ENCODE results near the gene LARGE2. TPM values are rescaled to one million over a fixed set of nuclear protein-coding genes. Genes with fewer than 3 reads are reported as not detected.

The LARGE2 gene
- total and polyA plus RNA-seq, 2 of the 13 experiments (the other 11 are each of a cell fraction or from before 2014, with no cell fraction given), result 8.5 to 21.6 TPM

DNA sequence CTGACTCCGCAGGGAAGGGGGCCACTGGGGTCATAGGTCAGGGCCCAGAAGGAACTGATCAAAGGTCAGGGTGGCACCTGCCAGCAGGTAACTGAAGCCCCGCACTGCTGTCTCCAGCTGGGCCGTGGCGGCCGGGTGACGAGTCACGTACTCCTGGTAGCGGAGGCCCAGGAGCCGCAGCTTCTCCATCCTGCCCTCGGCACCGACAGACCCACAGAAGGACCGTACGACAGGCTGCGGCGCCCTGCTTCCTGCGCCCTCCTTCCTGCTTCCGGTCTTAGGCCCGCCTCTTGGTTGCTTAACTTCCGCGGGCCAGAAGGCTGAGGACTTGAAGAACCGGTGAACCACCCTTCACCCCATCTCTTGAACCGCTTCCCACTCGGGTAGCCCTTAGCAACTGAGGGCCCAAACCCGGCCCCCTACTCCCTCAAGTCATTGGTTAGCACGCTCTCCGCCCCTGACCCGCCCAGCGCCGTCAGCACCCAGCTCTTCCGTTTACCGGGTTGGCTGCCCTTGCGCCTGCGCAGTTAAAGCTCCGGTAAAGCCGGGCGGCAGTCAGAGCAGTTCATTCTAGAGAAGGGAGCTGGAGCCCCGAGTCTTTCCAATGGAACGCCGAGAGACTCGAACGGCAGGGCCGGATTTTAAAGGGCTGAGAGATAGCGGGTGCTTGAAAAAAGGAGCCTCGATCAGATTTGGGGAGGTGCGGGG lies 4.7 kb upstream of the LARGE2 start, which contains the start of gene PEX16 (continued):
- TF ChIP-seq, protein P1, sequence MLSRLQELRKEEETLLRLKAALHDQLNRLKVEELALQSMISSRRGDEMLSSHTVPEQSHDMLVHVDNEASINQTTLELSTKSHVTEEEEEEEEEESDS (CRISPR knock-in tag; IDR thresholded peaks at IDR 0.05; ENCODE audit: borderline replicate concordance), result 0 out of 2 replicates have a peak, but pooled peaks have one; percentile 63
- peak; percentile 78; the same call in 1 of the 2 replicates for TF ChIP-seq ZNF747 (CRISPR knock-in tag; IDR thresholded peaks at IDR 0.05; ENCODE audit: borderline replicate concordance)
- TF ChIP-seq, protein P2, sequence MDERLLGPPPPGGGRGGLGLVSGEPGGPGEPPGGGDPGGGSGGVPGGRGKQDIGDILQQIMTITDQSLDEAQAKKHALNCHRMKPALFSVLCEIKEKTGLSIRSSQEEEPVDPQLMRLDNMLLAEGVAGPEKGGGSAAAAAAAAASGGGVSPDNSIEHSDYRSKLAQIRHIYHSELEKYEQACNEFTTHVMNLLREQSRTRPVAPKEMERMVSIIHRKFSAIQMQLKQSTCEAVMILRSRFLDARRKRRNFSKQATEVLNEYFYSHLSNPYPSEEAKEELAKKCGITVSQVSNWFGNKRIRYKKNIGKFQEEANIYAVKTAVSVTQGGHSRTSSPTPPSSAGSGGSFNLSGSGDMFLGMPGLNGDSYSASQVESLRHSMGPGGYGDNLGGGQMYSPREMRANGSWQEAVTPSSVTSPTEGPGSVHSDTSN (CRISPR knock-in tag; IDR thresholded peaks at IDR 0.05), result no peak
- TF ChIP-seq KDM5A (IDR thresholded peaks at IDR 0.05; ENCODE audit: borderline replicate concordance, low read length), result peak; percentile 81; the same call in 1 of the 2 replicates
- TF ChIP-seq CREB1 (IDR thresholded peaks at IDR 0.05), result 0 out of 2 replicates have a peak, but pooled peaks have one; percentile 46
- peak; percentile 71 for TF ChIP-seq CREB1 (CRISPR knock-in tag; IDR thresholded peaks at IDR 0.05)
- TF ChIP-seq NFYB (CRISPR knock-in tag; IDR thresholded peaks at IDR 0.05), result peak; percentile 70
- no peak for TF ChIP-seq SALL2 (CRISPR knock-in tag; IDR thresholded peaks at IDR 0.05)
- TF ChIP-seq ZNF136 (CRISPR knock-in tag; IDR thresholded peaks at IDR 0.05; ENCODE audit: low read depth), result 0 out of 2 replicates have a peak, but pooled peaks have one; percentile 16
- TF ChIP-seq SRSF9 (IDR thresholded peaks at IDR 0.05; ENCODE audit: borderline replicate concordance, insufficient read depth, low read depth, low read length, poor library complexity, severe bottlenecking), result no peak
- TF ChIP-seq POLR2A (IDR thresholded peaks at IDR 0.05; ENCODE audit: insufficient read depth in 1 of 2, low read depth in 2 of 2, low read length in 2 of 2), result peak; percentile 77 to 81
- TF ChIP-seq GABPB1 (CRISPR knock-in tag; IDR thresholded peaks at IDR 0.05), result peak; percentile 98
- TF ChIP-seq TARDBP (CRISPR knock-in tag; IDR thresholded peaks at IDR 0.05), result 0 out of 2 replicates have a peak, but pooled peaks have one; percentile 64
- TF ChIP-seq, protein P3, sequence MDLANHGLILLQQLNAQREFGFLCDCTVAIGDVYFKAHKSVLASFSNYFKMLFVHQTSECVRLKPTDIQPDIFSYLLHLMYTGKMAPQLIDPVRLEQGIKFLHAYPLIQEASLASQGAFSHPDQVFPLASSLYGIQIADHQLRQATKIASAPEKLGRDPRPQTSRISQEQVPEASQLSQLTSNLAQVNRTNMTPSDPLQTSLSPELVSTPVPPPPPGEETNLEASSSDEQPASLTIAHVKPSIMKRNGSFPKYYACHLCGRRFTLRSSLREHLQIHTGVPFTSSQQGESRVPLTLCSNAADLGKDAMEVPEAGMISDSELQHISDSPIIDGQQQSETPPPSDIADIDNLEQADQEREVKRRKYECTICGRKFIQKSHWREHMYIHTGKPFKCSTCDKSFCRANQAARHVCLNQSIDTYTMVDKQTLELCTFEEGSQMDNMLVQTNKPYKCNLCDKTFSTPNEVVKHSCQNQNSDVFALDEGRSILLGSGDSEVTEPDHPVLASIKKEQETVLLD (CRISPR knock-in tag; IDR thresholded peaks at IDR 0.05; ENCODE audit: low read depth), result peak; percentile 86
- TF ChIP-seq ZBTB42 (CRISPR knock-in tag; IDR thresholded peaks at IDR 0.05), result 0 out of 2 replicates have a peak, but pooled peaks have one; percentile 28
- TF ChIP-seq, protein P4, sequence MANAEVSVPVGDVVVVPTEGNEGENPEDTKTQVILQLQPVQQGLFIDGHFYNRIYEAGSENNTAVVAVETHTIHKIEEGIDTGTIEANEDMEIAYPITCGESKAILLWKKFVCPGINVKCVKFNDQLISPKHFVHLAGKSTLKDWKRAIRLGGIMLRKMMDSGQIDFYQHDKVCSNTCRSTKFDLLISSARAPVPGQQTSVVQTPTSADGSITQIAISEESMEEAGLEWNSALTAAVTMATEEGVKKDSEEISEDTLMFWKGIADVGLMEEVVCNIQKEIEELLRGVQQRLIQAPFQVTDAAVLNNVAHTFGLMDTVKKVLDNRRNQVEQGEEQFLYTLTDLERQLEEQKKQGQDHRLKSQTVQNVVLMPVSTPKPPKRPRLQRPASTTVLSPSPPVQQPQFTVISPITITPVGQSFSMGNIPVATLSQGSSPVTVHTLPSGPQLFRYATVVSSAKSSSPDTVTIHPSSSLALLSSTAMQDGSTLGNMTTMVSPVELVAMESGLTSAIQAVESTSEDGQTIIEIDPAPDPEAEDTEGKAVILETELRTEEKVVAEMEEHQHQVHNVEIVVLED (CRISPR knock-in tag; IDR thresholded peaks at IDR 0.05; ENCODE audit: borderline replicate concordance), result peak; percentile 60; the same call in 1 of the 2 replicates
- TF ChIP-seq SP1 (IDR thresholded peaks at IDR 0.05), result no peak
- peak; percentile 69; the same call in 1 of the 2 replicates for TF ChIP-seq SP1 (CRISPR knock-in tag; IDR thresholded peaks at IDR 0.05)
- TF ChIP-seq POLR2AphosphoS2 (IDR thresholded peaks at IDR 0.05; ENCODE audit: low read depth, low read length), result peak; percentile 92
- peak in 1 of 2 experiments; percentile 20; a peak in 2 of 4 replicates for TF ChIP-seq EP300 (IDR thresholded peaks at IDR 0.05; ENCODE audit: low read depth in 2 of 2, low read length in 2 of 2)
- no peak for TF ChIP-seq EP300 (CRISPR knock-in tag; IDR thresholded peaks at IDR 0.05; ENCODE audit: borderline replicate concordance)
- 0 out of 2 replicates have a peak, but pooled peaks have one; percentile 36 for TF ChIP-seq SMAD9 (CRISPR knock-in tag; IDR thresholded peaks at IDR 0.05)
- TF ChIP-seq, protein P5, sequence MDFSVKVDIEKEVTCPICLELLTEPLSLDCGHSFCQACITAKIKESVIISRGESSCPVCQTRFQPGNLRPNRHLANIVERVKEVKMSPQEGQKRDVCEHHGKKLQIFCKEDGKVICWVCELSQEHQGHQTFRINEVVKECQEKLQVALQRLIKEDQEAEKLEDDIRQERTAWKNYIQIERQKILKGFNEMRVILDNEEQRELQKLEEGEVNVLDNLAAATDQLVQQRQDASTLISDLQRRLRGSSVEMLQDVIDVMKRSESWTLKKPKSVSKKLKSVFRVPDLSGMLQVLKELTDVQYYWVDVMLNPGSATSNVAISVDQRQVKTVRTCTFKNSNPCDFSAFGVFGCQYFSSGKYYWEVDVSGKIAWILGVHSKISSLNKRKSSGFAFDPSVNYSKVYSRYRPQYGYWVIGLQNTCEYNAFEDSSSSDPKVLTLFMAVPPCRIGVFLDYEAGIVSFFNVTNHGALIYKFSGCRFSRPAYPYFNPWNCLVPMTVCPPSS (IDR thresholded peaks at IDR 0.05), result no peak
- TF ChIP-seq ZNF446 (CRISPR knock-in tag; IDR thresholded peaks at IDR 0.05), result no peak

Measured in HepG2 (cell line).